ENCODE data around the gene ATE1.
"Not testable (repeated sequence)": the region's sequence is repeated elsewhere in the genome, so short reads cannot be mapped to it uniquely, and the experiment has no call there.

GRCh38 chr10:121757241-121757640 lies 170.6 kb downstream of the ATE1 start:
- not testable (repeated sequence) for TF ChIP-seq POLR2A (IDR thresholded peaks at IDR 0.05; ENCODE audit: low read length); GATA1 (IDR thresholded peaks at IDR 0.05; ENCODE audit: low read depth, low read length)

Data from erythroblast (primary cell).